ENCODE measurements around the gene WDR45. TPM values are rescaled to one million over a fixed set of nuclear protein-coding genes. Genes with fewer than 3 reads are reported as not detected.

WDR45 gene
- total and polyA plus RNA-seq, 3 donors from 2014 or later: 27.1 to 52.0 (median 43.2) TPM

GRCh38 chrX:49063715-49064114 lies 16.0 kb downstream of the WDR45 start:
- peaks cover 2% of the 10 kb centered on the region for H3K4me1 ChIP-seq
- no peak for DNase-seq

GRCh38 chrX:49061916-49062315 lies 17.8 kb downstream of the WDR45 start:
- intact Hi-C loops (cut with DNase I; ENCODE audit: low total_unique reads): no loop called here
- TF ChIP-seq POLR2A (IDR thresholded peaks at IDR 0.05): no peak
- no peak for TF ChIP-seq CTCF (IDR thresholded peaks at IDR 0.05)
- no peaks in the 10 kb centered on the region for H3K27me3 ChIP-seq
- no peaks in the 10 kb centered on the region for H3K9me3 ChIP-seq
- no peaks in the 10 kb centered on the region for H3K36me3 ChIP-seq (ENCODE audit: low read depth, missing control alignments)
- DNase-seq: no peak
- H3K4me3 ChIP-seq: no peak overlapping the region
- WGBS, 2 donors: 89 to 93% methylated on average over 2 to 6 of the region's 10 CpGs
- H3K27ac ChIP-seq: no peak overlapping the region
- H3K4me1 ChIP-seq: peaks cover 3% of the 10 kb centered on the region

More at GRCh38 chrX:49063715-49064114, 16.0 kb downstream of the WDR45 start:
- H3K27me3 ChIP-seq: no peaks in the 10 kb centered on the region
- H3K36me3 ChIP-seq (ENCODE audit: low read depth, missing control alignments): no peaks in the 10 kb centered on the region
- no peak for TF ChIP-seq CTCF (IDR thresholded peaks at IDR 0.05)
- no peak for TF ChIP-seq POLR2A (IDR thresholded peaks at IDR 0.05)
- intact Hi-C loops (cut with DNase I; ENCODE audit: low total_unique reads): no loop called here
- WGBS, 2 donors: 96% methylated on average over 9 of the region's 9 CpGs; no CpG with 5 or more reads in 1 of the 2 donors
- no peaks in the 10 kb centered on the region for H3K9me3 ChIP-seq
- H3K27ac ChIP-seq: no peak overlapping the region
- H3K4me3 ChIP-seq: no peak overlapping the region

- Histone ChIP-seq H3K4me3 (no peak overlapping the region), H3K9me3 (no peaks in the 10 kb centered on the region), H3K27me3 (no peaks in the 10 kb centered on the region), H3K36me3 (ENCODE audit: low read depth, missing control alignments) (no peaks in the 10 kb centered on the region), H3K4me1 (peaks cover 3% of the 10 kb centered on the region), H3K27ac (no peak overlapping the region)
- 85 to 93% methylated on average over 7 of the region's 7 CpGs for WGBS, 2 donors
- no peak for TF ChIP-seq POLR2A (IDR thresholded peaks at IDR 0.05)
- no peak for TF ChIP-seq CTCF (IDR thresholded peaks at IDR 0.05)
- intact Hi-C loops (cut with DNase I; ENCODE audit: low total_unique reads): no loop called here
- DNase-seq: no peak
These were observed 18.2 kb downstream of the WDR45 start for GRCh38 chrX:49061490-49061889.

GRCh38 chrX:49060914-49061313 lies 18.8 kb downstream of the WDR45 start:
- no peak overlapping the region for H3K4me3 ChIP-seq
- DNase-seq: no peak
- H3K4me1 ChIP-seq: peaks cover 3% of the 10 kb centered on the region
- H3K36me3 ChIP-seq (ENCODE audit: low read depth, missing control alignments): no peaks in the 10 kb centered on the region
- H3K9me3 ChIP-seq: no peaks in the 10 kb centered on the region
- H3K27me3 ChIP-seq: no peaks in the 10 kb centered on the region
- 91% methylated on average over 3 of the region's 3 CpGs; no CpG with 5 or more reads in 1 of the 2 donors for WGBS, 2 donors
- TF ChIP-seq POLR2A (IDR thresholded peaks at IDR 0.05): no peak
- no peak overlapping the region for H3K27ac ChIP-seq
- intact Hi-C loops (cut with DNase I; ENCODE audit: low total_unique reads): no loop called here

- TF ChIP-seq CTCF (IDR thresholded peaks at IDR 0.05): no peak
- no peak for TF ChIP-seq POLR2A (IDR thresholded peaks at IDR 0.05)
- Histone ChIP-seq H3K27ac (no peak overlapping the region), H3K9me3 (no peaks in the 10 kb centered on the region), H3K4me3 (no peak overlapping the region), H3K4me1 (peaks cover 3% of the 10 kb centered on the region), H3K36me3 (ENCODE audit: low read depth, missing control alignments) (no peaks in the 10 kb centered on the region), H3K27me3 (no peaks in the 10 kb centered on the region)
- DNase-seq: no peak
- WGBS, 2 donors: 77 to 82% methylated on average over 3 to 6 of the region's 10 CpGs
- intact Hi-C loops (cut with DNase I; ENCODE audit: low total_unique reads): no loop called here
These were observed 20.0 kb downstream of the WDR45 start for GRCh38 chrX:49059681-49060085.
